Measurements from ENCODE around the gene KRTAP12-4.
"Not testable (repeated sequence)": the region's sequence is repeated elsewhere in the genome, so short reads cannot be mapped to it uniquely, and the experiment has no call there.

The KRTAP12-4 gene

DNA sequence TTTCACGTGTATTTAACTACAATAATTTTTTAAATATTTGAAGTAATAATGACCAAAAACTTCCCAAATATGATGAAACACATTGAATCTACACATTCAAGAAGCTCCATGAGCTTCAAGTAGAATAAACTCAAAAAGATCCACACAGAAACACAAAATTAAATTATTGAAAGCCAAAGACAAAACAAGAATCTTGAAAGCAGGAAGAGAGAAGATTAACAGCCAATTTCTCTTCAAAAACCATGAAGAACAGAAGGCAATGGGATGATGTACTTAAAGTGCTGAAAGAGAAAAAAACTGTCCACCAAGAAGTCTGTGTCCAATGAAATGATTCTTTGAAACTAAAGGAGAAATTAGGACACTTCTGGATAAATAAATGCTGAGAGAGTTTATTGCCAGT, 22.4 kb downstream of the KRTAP12-4 start:
- no peak for DNase-seq (ENCODE audit: low spot score)

DNA sequence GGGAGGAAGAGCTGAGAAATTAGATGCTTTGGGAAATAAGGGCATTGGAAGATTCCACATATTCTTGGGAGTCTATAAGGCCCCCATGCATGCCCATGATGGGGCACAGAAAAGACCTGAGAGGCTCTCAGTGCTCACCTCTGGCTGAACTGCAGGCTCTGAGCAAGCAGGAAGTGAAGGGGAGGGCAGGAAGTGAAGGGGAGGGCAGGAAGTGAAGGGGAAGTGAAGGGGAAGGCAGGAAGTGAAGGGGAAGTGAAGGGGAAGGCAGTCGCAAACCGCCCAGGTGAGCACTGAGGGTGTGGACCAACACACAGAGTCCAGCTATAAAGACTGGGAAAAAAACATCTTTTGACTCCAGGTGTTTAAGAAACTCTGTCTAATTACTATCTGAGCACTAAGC, 24.0 kb downstream of the KRTAP12-4 start:
- no peak for DNase-seq (ENCODE audit: low spot score)

DNA sequence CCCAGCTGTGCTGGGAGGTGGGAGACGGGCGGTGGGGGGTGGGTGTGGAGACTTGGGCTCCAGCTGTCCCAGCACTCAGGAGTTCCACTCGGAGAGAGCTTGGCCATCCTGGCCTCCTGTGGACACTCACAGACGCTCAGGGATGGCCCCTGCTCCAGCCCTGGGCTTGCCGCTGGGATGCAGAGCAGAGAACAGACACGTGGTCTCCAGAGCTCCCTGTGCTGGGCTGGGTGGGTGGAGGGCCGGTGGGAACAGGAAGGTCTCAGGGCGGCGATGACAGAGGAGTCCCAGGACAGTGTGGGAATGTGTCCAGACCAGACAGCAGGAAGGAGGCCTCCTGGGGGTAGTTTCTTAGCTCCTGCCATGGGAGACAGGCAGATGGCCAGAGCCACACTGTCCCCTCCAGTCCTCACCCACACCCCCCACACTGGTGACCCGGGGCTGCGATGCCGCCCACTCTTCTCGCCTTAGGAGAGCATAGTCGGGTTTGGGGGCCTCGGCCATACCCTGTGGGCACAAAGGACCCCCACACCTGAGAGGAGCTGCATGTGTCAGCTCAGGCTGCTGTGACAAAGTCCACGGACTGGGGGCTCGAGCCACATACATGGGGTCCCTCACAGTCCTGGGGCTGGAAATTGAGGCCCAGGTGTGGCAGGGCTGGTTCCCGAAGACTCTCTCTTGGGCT, 25.6 kb downstream of the KRTAP12-4 start:
- no peak for DNase-seq (ENCODE audit: low spot score)

DNA sequence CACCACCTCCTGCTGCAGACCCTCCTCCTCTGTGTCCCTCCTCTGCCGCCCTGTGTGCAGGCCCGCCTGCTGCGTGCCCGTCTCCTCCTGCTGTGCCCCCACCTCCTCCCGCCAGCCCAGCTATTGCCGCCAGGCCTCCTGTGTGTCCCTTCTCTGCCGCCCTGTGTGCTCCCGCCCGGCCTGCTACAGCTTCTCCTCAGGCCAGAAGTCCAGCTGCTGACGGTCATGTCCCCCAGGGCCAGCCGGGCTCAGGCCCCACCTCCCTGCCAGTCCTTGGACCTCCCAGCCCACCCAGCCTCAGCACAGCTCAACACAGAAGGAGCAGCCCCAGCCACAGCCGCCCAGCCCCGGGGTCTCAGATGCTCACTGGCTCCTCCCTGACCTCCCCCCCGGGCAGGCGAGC, 26.6 kb downstream of the KRTAP12-4 start:
- DNase-seq (ENCODE audit: low spot score), result not testable (repeated sequence)

GRCh38 chr21:44627181-44627822, 27.2 kb downstream of the KRTAP12-4 start:
- not testable (repeated sequence) for DNase-seq (ENCODE audit: low spot score)

DNA sequence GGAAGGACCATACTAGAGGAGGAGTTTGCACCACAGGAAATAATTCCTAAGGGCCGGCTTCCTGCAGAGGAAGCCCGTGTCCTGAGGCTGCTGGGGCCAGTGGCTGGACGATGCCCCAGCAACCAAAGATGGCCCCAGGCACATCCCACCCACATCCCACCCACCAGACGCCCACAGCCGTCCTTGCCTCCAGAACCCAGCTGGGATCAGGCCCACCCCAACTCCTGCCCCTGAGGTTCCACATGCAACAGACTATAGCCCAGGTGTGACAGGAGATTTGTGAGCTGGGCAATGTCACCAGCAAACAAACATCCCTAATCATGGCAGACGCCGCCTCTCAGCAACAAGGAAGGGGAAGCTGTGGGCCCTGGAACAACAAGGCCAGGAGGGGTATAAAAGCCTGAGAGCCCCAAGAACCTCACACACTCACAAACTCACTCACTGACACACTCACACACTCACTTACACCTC, 27.8 kb downstream of the KRTAP12-4 start, which contains the start of gene KRTAP10-9:
Gene KRTAP10-9 (plus strand): TSS at position 421 of the 471 bp plus-strand sequence. CDS start 79 bp downstream, outside the sequence.
- DNase-seq (ENCODE audit: low spot score), result no peak

GRCh38 chr21:44626262-44626661, 28.2 kb downstream of the KRTAP12-4 start:
- no peak for DNase-seq (ENCODE audit: low spot score)

DNA sequence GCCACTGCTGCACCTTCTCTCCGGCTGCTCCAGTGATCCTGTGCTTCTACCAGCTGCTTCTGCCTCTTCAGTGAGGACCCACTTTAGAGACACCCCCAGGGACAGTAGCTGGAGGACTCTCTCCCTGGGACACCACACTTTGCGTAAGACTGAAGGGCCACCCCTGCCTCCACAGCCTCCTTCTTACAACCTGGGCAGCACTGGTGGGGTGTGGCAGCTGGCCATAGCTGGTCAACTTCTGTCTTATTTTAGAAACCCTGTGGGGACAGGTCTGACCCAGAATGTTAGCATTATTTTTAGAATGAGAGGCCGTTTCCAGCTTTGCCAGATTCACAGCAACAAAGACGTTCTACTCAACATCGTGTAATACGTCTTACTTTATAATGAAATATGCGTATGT, 28.7 kb downstream of the KRTAP12-4 start:
- no peak for DNase-seq (ENCODE audit: low spot score)

GRCh38 chr21:44623575-44623974, 30.9 kb downstream of the KRTAP12-4 start:
- DNase-seq (ENCODE audit: low spot score), result no peak

DNA sequence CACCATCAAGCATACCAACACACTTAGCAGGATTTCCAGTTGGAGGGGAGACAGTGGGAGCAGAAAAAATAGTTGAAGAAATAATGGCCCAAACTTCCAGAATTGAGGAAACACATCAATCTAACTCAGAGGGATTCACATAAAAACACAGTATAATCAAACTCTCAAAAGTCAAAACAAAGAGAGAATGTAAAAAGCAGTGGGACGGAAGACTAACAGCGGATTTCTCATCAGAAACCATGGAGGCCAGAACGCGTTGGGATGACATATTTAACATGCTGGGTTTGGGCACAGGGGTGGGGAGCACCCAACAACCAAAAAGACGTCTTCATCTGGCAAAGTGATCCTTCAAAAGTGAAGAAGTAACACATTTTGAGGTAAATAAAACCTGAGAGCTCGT, 34.6 kb downstream of the KRTAP12-4 start:
- no peak for DNase-seq (ENCODE audit: low spot score)

- DNase-seq (ENCODE audit: low spot score), result no peak
Measured at GRCh38 chr21:44618909-44619308, 35.5 kb downstream of the KRTAP12-4 start.

DNA sequence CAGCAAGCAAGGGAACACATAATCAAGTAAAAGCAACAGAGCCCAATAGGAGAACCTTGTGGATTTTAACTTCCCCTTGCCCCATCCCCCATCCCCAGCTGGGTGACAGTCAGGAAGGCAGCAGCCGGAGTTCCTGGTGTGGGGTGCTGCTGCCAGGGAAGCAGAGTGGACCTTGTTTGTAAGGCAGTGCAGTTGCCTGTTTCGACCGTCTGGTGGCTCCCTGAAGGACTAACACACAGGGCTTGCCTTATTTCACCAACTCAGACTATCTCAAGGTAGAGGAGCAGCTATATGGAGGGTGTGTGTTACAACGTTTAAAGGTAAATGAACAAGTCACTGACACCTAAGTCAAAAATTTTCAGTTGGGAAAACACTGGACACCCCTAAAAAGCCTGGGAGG, 36.0 kb downstream of the KRTAP12-4 start:
- no peak for DNase-seq (ENCODE audit: low spot score)

- no peak for DNase-seq (ENCODE audit: low spot score)
Measured at GRCh38 chr21:44617071-44617501, 37.4 kb downstream of the KRTAP12-4 start.

DNA sequence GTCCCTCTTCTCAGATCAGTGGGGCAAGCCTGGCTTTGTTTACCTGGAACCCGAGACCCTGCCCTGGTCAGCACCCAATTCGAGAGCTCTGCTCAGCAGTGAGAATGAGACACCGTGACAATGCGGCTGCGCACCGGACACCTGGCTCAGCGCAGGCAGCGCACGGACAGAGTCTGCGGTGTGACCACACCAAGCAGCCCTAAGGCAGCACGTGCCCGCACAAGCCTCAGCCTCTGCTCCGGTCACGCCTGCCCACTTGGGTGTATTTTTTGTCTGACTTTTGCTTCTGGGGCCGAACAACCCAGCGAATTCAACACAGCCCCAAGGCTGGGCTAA, 37.9 kb downstream of the KRTAP12-4 start:
- DNase-seq (ENCODE audit: low spot score), result no peak

DNA sequence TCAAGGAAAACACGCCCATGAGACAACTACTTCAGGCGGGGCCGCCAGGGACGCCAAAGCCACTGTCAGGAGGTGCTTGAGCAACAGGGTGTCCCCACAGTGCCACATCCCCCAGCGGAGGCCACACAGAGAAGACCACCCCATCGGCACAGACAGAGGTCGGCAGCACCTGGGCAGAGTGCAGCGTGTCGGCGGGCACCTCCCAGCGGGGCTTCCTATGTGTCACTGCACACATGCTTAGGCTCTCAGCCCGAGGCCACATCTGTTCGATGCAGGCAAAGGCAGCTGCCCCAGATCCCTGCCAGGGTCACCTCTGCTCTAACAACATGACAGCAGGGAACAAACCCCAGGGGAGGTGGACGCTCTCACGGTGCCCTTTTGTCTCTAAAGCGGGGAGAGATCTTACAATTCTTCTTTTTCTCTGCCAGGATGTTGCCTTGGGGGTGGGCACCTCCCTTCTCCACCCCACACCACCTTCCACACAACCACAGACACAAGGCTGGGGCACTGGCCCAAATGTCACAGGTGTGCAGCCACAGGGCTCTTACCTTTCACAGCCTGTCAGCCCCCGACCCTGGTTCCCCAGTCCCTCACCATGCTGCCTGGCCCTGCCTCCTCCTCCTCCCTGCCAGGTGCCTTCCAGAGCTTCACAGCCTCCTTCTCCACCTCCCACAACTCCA, 38.4 kb downstream of the KRTAP12-4 start:
- no peak for DNase-seq (ENCODE audit: low spot score)

DNA sequence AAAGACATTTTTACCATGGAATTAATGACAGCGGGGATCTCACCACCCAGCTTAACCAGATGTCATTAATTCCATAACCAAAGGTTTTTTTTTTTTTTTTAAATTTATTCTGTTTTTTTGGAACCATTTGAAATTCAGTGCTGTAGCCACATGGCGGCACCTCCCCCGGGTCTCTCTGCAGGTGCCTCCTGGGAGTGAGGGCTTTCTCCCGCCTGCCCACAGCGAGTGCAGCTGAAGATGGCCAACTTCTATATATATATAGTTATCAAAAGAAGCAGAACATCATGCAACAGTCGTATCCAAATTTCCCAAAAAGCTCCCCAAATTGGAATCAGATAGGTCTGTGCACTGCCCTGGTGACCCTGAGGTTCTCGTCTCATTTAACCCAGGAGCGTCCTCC, 39.0 kb downstream of the KRTAP12-4 start:
- no peak for DNase-seq (ENCODE audit: low spot score)

DNA sequence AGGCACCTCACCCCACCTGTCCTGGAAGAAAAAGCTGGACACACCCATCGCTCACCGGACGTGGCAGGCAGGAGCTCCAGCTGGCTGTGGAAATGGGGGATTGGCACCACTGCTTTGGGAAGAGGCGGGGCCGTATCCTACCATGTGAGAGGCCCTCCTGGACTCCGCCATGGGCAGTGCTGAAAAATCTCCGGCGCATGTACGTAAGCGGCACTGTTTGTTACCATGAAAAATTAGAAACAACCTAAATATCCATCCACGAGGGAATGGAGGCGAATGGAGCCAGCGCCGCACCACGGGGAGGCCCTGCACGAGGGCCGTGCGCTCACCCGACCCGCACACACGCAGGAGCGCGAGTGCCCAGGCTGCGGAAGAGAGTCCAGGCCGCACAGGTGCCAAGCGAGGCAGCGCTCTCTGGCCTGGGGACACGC, 39.5 kb downstream of the KRTAP12-4 start:
- no peak for DNase-seq (ENCODE audit: low spot score)

- DNase-seq (ENCODE audit: low spot score), result no peak
Measured at GRCh38 chr21:44614161-44614631, 40.3 kb downstream of the KRTAP12-4 start.

DNA sequence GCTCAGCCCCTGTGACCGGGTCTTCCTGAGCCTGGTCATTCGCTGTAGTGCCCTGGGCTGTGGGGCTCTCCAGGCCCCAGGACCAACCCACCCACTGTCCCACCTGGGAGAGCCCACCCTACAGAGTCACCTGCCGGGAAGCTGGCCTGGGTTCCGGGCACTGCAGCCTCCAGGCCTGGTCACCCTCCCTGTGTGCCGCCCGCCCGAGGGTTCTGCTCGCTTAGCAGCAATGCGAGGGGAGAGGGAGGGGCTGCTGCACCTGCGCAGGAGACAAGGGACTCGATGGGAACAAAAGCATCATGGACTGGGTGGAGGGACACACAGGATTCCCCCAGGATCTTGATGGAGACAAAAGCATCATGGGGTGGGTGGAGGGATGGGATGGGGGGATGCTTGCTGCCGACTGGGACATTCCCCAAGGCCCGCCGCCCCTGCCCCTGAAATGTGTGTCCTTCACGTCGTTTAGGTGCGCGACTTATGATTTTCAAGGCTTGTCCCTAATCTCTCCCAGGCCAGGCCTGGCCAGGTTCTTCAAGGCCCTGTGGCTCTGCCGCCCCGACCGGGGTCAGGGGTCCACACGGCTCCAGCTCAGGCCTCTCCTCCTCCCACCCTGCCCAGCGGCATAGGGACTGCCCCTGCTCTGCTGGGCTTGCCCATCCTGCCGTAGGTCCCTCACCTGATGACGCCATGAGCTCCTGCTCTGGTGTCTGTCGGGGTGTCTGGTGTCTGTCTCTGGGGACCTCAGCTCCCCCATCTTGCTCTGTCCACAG, 40.9 kb downstream of the KRTAP12-4 start:
- no peak for DNase-seq (ENCODE audit: low spot score)

- no peak for DNase-seq (ENCODE audit: low spot score)
Measured at GRCh38 chr21:44612669-44613229, 41.7 kb downstream of the KRTAP12-4 start.

DNA sequence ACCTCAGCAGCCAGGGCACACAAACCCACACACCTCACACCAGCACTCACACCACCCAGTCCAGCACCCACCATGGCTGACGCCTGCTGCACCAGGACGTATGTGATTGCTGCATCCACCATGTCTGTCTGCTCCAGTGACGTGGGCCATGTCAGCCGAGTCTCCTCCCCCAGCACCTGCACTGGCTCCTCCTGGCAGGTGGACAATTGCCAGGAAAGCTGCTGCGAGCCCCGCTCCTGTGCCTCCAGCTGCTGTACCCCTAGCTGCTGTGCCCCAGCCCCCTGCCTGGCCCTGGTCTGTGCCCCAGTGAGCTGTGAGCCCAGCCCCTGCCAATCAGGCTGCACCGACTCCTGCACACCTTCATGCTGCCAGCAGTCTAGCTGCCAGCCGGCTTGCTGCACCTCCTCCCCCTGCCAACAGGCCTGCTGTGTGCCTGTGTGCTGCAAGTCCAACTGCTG, 42.4 kb downstream of the KRTAP12-4 start, which contains the start of gene KRTAP10-8:
Gene KRTAP10-8 (plus strand): TSS at position 51 of the 458 bp plus-strand sequence. CDS start 22 bp downstream, at position 73.
- DNase-seq (ENCODE audit: low spot score), result no peak

GRCh38 chr21:44611551-44611950, 42.9 kb downstream of the KRTAP12-4 start:
- DNase-seq (ENCODE audit: low spot score), result no peak

All from Ammon's horn (tissue), 1 donor.